HepG2 (cell line): Measurements from ENCODE around the gene SEM1. TPM values are rescaled to one million over a fixed set of nuclear protein-coding genes. Genes with fewer than 3 reads are reported as not detected.

Experiments used
- CC2D1A ChIP-seq: sonication (generic); formaldehyde crosslinking; IDR thresholded peaks from 2 replicates; pipeline ENCODE4 v1.8.1; 2023; ENCODE audit warnings: mild to moderate bottlenecking, missing genetic modification reagents
- HBP1 ChIP-seq: IDR thresholded peaks from 2 replicates; pipeline ENCODE4 v1.6.1; 2016; ENCODE audit warnings: low read depth, control low read depth
- HNF1A ChIP-seq, 2 experiments: sonication (generic) in 1 of 2; formaldehyde crosslinking in 1 of 2; IDR thresholded peaks; 2 replicates each; pipeline versions ENCODE4 v1.4.0 to v1.6.1; 2016 to 2020; ENCODE audit warnings: borderline replicate concordance in 1 of 2, low read depth in 1 of 2, mild to moderate bottlenecking in 1 of 2, missing genetic modification reagents in 1 of 2
- NAIF1 ChIP-seq: sonication (generic); formaldehyde crosslinking; IDR thresholded peaks from 2 replicates; pipeline ENCODE4 v1.5.0; 2020; ENCODE audit warnings: mild to moderate bottlenecking, missing genetic modification reagents, borderline replicate concordance
- NCOR1 ChIP-seq: fragments of 200-600 bp; sonication (generic); IDR thresholded peaks from 2 replicates; pipeline ENCODE4 v1.7.0; 2017; ENCODE audit warnings: antibody characterized with exemption, low read length, borderline replicate concordance
- RAD21 ChIP-seq: fragments of 450-650 bp; formaldehyde crosslinking; IDR thresholded peaks from 2 replicates; pipeline ENCODE4 v1.5.0; 2020; ENCODE audit warnings: mild to moderate bottlenecking
- SNAPC2 ChIP-seq: sonication (generic); formaldehyde crosslinking; IDR thresholded peaks from 2 replicates; pipeline ENCODE4 v1.8.1; 2022; ENCODE audit warnings: mild to moderate bottlenecking, missing genetic modification reagents
- SRSF1 ChIP-seq: fragments of 200-400 bp; formaldehyde crosslinking; optimal IDR thresholded peaks from 2 replicates; pipeline ENCODE3; 2017; ENCODE audit warnings: mild to moderate bottlenecking, low read depth, low read length, moderate library complexity
- ZNF761 ChIP-seq: sonication (generic); formaldehyde crosslinking; conservative IDR thresholded peaks from 2 replicates; pipeline ENCODE4 v1.4.0; 2020; ENCODE audit warnings: mild to moderate bottlenecking, missing genetic modification reagents
- ZSCAN9 ChIP-seq: IDR thresholded peaks from 2 replicates; pipeline ENCODE4 v1.6.1; 2016; ENCODE audit warnings: borderline replicate concordance
- polyA plus RNA-seq, 8 experiments: library from polyadenylated mRNA; depleted of rRNA in 3 of 8; stranded (reverse) in 7 of 8; unstranded in 1 of 8; fragments of >200 nt; fragmentation: Illumina TruSeq in 4 of 8; extraction: Trizol in 4 of 8; gene quantifications; 2 replicates each; pipeline versions ENCODE4 v1.2.1 to v1.2.3, GENCODE V29; 2011 to 2016; ENCODE audit warnings: low read depth in 4 of 8, missing spikeins in 1 of 8, mixed read lengths in 1 of 8; ENCODE audit not compliant: insufficient read depth in 1 of 8
- total RNA-seq, 5 experiments: library from RNA; depleted of rRNA; stranded (reverse); fragments of >200 nt; fragmentation: Illumina TruSeq; extraction: Trizol; gene quantifications; 2 replicates each; pipeline ENCODE4 v1.2.3, GENCODE V29; 2016; ENCODE audit warnings: low read depth in 1 of 5
- TF ChIP-seq, protein P1 (sequence below): sonication (generic); formaldehyde crosslinking; IDR thresholded peaks from 2 replicates; pipeline ENCODE4 v1.8.0; 2022; ENCODE audit warnings: missing genetic modification reagents, mild to moderate bottlenecking, moderate library complexity, borderline replicate concordance
- TF ChIP-seq, protein P2 (sequence below): sonication (generic); formaldehyde crosslinking; IDR thresholded peaks from 2 replicates; pipeline ENCODE4 v1.4.0; 2020; ENCODE audit warnings: missing genetic modification reagents, mild to moderate bottlenecking, borderline replicate concordance
- TF ChIP-seq, protein P3 (sequence below): sonication (generic); formaldehyde crosslinking; IDR thresholded peaks from 2 replicates; pipeline ENCODE4 v1.4.0; 2020; ENCODE audit warnings: mild to moderate bottlenecking, missing genetic modification reagents

Gene SEM1
- total and polyA plus RNA-seq, 2 of the 13 experiments (the other 11 are each of a cell fraction or from before 2014, with no cell fraction given), result 40.7 to 174 TPM

- TF ChIP-seq, protein P1, sequence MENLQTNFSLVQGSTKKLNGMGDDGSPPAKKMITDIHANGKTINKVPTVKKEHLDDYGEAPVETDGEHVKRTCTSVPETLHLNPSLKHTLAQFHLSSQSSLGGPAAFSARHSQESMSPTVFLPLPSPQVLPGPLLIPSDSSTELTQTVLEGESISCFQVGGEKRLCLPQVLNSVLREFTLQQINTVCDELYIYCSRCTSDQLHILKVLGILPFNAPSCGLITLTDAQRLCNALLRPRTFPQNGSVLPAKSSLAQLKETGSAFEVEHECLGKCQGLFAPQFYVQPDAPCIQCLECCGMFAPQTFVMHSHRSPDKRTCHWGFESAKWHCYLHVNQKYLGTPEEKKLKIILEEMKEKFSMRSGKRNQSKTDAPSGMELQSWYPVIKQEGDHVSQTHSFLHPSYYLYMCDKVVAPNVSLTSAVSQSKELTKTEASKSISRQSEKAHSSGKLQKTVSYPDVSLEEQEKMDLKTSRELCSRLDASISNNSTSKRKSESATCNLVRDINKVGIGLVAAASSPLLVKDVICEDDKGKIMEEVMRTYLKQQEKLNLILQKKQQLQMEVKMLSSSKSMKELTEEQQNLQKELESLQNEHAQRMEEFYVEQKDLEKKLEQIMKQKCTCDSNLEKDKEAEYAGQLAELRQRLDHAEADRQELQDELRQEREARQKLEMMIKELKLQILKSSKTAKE (CRISPR knock-in tag), result no peak
- peak; percentile 73; the same call in 1 of the 2 replicates for TF ChIP-seq HBP1 (CRISPR knock-in tag)
- no peak for TF ChIP-seq NCOR1
- TF ChIP-seq ZSCAN9, result peak; percentile 61; the same call in 1 of the 2 replicates
- peak; percentile 27; the same call in 1 of the 2 replicates for TF ChIP-seq RAD21 (CRISPR knock-in tag)
- TF ChIP-seq, protein P2, sequence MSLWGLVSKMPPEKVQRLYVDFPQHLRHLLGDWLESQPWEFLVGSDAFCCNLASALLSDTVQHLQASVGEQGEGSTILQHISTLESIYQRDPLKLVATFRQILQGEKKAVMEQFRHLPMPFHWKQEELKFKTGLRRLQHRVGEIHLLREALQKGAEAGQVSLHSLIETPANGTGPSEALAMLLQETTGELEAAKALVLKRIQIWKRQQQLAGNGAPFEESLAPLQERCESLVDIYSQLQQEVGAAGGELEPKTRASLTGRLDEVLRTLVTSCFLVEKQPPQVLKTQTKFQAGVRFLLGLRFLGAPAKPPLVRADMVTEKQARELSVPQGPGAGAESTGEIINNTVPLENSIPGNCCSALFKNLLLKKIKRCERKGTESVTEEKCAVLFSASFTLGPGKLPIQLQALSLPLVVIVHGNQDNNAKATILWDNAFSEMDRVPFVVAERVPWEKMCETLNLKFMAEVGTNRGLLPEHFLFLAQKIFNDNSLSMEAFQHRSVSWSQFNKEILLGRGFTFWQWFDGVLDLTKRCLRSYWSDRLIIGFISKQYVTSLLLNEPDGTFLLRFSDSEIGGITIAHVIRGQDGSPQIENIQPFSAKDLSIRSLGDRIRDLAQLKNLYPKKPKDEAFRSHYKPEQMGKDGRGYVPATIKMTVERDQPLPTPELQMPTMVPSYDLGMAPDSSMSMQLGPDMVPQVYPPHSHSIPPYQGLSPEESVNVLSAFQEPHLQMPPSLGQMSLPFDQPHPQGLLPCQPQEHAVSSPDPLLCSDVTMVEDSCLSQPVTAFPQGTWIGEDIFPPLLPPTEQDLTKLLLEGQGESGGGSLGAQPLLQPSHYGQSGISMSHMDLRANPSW (CRISPR knock-in tag), result no peak
- TF ChIP-seq ZNF761 (CRISPR knock-in tag), result no peak
- TF ChIP-seq NAIF1, result peak; percentile 81
- TF ChIP-seq, protein P3, sequence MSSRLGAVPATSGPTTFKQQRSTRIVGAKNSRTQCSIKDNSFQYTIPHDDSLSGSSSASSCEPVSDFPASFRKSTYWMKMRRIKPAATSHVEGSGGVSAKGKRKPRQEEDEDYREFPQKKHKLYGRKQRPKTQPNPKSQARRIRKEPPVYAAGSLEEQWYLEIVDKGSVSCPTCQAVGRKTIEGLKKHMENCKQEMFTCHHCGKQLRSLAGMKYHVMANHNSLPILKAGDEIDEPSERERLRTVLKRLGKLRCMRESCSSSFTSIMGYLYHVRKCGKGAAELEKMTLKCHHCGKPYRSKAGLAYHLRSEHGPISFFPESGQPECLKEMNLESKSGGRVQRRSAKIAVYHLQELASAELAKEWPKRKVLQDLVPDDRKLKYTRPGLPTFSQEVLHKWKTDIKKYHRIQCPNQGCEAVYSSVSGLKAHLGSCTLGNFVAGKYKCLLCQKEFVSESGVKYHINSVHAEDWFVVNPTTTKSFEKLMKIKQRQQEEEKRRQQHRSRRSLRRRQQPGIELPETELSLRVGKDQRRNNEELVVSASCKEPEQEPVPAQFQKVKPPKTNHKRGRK, result no peak
- no peak for TF ChIP-seq CC2D1A
- peak; percentile 33; the same call in 1 of the 2 replicates for TF ChIP-seq SNAPC2 (CRISPR knock-in tag)
- TF ChIP-seq SRSF1, result peak; percentile 57
- no peak for TF ChIP-seq HNF1A (IDR thresholded peaks at IDR 0.05; ENCODE audit: low read depth)
- no peak for TF ChIP-seq HNF1A (CRISPR knock-in tag; IDR thresholded peaks at IDR 0.05; ENCODE audit: borderline replicate concordance)
Observed at GRCh38 chr7:96709381-96710228, at the start of gene SEM1 (continued).
